MV-4-11 (cell line): Measurements from ENCODE around the gene BCAR3.
"Not testable (repeated sequence)": the region's sequence is repeated elsewhere in the genome, so short reads cannot be mapped to it uniquely, and the experiment has no call there.

Source experiments
- DNase-seq: peaks from one replicate; lab custom pipeline; 2025; lab: John Stamatoyannopoulos, UW

BCAR3 gene

DNA sequence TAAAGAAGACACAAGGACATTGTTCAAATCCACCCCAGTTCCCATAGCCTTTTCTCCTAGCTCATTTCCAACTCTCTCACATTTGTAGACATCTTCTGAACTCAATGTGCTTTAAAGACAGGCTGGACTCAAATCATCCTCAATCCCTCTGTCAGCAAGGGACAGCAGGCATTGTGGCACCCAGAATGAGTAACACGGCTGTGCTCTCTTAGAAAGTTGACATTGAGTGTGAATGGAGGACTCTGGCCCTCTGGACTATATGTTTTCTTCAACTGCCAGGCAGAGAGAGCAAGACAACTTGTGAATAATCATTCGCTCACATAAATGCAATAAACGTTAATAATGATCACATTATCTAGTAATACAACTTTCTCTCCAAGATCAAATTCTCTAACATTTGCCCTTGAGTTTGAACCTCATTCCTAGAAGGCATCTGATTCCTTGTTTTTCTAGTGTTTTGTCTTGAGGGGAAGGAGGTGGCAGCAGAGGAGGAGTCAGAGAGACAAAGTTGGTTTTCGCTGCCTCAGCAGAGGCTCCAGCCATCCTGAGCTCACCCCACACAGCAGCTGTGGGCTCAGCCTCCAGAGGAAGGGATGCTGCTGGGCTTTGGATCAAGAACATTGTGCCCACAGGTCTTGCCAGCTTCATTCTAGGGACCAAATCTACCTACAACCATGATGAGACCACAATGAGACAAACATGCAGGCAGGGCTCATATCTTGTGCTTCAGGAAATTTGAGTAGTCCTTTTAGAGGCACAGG lies 85.1 kb downstream of the BCAR3 start:
- DNase-seq: no peak

DNA sequence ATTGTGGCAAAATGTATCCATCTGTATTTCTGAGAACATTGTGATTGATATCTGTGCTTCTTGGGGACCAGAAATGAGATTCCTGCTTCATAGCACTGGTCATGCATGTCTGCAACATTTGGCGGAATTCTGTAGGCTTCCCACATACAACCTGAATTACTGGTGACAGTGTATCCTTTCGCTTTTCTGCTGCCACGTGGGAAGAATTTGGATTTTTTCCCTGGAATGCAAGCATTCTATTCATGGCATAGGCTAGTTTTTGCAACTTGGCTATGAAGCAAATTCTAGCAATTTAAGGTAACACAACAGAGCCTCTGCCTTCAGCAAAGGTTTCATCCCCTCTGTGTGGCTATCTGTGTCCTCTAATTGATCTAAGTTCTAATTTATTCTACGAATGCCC lies 85.9 kb downstream of the BCAR3 start:
- DNase-seq: no peak

DNA sequence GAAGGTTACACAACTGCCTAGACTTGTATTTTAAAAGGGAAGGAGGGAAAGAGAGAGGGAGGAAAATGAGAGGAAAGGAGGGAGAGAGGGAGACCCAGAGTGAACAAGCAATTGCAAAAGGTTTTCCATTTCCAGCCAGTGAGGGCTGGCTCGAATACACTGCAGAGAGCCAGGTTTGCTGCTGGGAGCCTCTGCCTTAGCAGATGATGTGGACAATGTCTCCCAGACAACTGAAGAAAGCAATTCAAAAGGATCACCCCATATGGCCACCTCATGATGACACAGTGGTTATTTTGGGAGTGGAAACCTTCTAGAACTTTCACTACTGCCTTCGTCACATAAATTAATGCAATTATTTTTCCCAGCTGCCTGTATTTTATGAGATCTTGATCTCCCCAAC lies 86.4 kb downstream of the BCAR3 start:
- DNase-seq: no peak

DNA sequence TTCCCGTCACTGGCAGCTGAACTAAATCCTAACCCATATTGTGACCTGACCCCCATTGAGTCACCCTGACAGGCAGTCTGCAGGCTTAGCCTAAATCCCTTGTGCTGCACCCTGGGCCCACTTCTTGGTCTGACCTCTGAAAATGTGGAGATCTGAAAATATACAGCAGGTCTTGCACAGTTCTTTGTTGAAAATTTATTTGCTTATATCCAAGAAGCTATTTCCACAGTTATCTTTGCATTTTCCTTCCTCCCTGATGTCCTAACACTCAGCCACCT lies 87.1 kb downstream of the BCAR3 start:
- DNase-seq: no peak

DNA sequence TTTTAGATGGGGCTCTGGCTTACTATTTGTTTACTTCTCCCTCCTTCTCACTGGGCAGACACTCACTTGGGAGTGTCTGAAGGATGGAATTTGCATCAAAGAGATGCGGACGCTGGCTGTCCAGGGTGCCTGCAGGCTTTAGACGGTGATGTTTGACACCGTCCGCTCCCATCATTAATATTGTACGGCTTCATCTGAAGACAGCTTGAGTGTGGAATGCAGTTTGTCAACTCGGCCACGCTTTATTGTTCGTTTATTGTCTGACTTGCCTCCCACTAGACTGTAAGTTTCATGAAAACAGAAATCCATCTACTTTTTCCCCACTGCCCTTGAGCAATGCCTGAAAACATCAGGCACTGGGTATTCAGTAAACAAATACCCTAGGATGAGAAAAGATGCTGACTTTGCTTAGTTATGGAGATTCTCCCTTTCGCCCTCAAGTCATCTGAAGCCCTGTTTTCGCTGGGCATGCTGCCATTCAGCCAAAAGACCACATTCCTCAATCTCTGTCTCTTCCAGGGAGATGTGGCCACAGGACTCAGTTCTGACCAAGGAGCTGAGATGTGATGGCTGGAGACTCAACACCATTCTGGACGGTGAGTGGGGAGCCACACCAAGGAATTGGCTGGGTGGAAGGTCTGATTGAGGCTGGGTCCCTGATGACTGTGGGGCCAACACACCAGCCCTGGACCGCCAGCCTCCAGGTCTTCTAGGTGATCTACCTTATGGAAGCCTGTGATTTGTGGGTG lies 87.6 kb downstream of the BCAR3 start:
- DNase-seq: no peak

DNA sequence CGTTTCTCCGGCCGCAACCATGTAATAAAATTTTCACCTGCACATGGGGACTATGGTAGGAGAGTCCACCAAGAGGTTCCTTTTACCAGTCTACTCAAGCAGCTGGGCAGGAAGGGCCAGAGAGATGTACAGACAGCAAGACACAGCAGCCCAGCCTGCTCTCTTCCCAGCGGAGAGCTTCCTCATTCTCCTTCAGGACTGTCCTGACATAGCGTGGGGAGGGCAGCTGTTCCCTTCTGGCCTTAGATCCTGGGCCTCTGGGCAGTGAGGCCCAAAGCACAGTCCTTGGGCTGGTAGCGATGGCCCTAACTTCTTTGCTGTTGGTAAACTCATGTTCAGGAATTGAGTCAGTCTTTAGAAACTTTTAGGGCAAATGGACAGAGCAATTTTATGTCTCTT lies 89.1 kb downstream of the BCAR3 start:
- no peak for DNase-seq

DNA sequence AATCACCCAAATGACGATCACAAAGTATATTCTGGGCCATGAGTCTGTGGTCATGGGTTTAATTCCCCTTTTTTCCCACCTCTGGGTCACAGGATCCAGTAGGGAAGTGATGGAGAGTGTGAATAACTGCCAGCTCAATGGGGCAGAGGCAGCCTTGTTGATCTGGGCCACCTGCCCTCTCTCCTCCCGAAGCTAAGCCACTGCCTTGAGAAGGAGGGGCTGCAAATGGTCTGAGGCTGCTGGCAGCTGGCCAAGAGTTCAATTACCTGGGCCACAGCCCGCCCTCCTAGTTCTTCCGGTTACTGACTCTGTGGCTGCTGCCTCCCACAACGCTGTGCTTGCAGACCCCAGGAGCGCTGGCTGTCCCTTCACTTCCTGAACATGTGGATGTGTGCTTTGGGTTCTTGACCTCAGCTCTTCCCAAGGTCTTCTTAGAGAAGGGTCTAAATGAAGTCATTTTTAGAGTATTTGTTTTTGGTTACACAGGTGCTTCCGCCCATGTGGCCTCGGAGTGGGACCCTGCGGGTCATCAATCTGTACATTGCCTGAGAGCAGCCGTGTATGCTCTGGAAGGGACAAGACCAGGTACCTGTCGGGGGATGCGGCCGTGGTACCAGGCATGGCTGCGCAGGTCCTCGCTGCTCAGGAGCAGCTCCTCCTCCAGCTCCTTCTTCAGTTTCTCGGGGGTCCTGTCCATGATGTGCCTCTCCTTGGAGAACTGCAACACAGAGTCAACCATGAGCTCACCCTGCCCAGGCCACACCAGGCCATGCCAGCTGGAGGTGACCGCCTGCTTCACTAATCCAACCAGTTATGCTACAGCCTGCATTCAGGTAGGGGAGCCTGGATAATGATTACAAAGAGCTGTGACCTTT lies 89.7 kb downstream of the BCAR3 start:
- DNase-seq: no peak

DNA sequence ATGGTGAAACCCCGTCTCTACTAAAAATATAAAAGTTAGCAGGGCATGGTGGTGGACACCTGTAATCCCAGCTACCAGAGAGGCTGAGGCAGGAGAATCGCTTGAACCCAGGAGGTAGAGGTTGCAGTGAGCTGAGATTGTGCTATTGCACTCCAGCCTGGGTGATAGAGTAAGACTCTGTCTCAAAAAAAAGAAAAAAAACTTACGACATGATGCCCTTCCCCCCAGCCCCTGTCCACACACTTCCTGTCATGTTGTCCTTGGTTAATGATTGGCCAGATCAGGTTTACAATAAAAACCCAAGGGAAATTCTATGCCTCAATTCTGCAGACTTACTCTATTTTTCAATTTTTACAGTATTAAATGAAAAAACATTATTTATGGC lies 90.4 kb downstream of the BCAR3 start:
- DNase-seq: not testable (repeated sequence)

DNA sequence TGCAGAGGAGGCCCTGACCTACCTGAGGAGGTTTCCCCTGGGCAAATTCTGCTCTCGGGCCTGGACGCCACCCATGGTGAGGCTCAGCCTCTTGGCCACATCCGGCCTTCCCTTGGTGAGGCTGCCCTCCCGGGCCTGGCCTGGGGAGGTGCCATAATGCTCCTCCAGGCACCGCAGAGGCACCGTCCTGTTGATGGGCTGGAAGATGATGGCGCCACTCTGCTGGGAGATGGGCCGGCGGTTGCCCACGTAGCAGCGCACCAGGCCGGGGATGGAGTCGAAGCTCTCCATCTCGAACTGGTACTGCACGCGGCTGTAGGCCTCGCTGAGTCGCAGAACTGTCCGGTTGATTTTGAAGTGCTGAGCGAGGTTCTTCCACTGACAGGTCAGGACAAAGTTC lies 92.7 kb downstream of the BCAR3 start:
- no peak for DNase-seq

DNA sequence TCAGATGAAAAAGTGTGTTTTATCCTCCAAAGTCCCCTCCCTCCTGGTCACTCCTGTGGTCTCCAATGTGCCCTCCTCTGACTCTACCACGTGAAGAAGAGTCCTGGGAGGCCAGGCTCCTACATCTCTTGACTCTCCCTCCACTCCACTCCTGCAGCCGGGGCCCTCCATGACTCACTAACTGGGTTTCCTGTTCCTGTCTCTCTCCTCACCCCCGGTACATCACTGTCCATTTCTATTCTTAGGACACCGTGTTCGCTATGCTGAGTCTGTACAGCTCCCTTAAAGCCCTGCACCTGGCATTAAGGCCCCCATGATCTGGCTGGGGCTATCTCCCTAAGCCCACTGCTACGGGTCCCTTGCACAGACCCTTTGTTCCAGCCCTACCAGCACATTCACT lies 93.4 kb downstream of the BCAR3 start:
- DNase-seq: peak; percentile 44

DNA sequence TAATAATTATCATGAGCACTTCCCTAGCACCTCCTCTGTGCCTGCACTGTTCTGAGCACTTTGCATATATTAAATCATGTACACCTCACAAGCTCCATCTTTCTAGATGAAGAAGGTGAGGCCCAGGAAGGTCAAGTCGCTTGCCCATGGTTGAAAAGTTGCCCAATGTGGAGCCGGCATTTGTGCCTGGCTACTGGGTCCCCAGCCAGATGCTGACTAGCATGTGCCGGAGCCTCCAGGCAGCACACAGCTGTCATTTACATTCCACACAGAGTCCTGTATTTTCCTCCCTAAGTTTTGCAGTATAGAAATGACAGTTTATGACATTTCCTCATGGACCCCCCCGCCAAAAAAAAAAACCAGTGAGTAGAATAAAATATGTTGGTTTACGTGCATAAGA lies 94.3 kb downstream of the BCAR3 start:
- DNase-seq: no peak

DNA sequence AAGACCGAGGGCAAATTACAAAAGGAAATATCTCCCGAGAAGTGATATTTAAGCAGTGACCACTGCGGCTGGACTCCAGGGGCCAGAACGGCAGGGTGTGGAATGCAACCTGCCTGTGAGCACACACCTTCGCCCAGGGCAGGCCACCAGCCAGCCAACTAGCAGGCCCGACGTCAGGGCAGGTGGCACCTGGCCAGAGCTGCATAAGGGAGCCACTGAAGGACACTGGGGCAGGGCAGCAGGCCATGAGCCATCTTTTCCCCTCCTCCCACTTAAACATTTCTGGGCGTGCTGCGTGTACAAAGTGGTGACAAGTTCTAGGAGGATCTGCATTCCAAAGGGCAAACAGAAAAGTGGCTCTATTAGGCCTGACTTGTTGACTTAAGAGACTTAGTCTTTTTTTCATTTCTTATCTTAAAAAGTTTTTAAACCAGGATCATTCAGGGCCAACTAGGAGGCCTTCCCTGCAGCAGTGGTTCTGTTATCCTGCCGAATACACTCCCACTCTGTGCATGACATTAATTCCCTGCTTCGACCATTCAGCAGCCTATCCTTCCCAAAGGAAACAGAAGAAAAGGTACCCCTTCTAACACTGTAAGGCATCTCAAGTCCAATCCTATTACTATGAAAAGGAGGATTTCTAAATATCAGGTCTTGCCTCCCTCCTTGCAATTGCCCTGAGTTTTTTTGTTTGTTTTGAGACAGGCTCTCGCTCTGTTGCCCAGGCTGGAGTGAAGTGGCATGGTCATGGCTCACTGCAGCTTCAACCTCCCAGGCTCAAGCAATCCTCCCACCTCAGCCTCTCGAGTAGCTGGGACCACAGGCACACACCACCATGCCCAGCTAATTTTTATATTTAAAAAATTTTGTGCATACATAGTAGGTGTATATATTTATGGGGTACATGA lies 96.3 kb downstream of the BCAR3 start:
- DNase-seq: no peak

DNA sequence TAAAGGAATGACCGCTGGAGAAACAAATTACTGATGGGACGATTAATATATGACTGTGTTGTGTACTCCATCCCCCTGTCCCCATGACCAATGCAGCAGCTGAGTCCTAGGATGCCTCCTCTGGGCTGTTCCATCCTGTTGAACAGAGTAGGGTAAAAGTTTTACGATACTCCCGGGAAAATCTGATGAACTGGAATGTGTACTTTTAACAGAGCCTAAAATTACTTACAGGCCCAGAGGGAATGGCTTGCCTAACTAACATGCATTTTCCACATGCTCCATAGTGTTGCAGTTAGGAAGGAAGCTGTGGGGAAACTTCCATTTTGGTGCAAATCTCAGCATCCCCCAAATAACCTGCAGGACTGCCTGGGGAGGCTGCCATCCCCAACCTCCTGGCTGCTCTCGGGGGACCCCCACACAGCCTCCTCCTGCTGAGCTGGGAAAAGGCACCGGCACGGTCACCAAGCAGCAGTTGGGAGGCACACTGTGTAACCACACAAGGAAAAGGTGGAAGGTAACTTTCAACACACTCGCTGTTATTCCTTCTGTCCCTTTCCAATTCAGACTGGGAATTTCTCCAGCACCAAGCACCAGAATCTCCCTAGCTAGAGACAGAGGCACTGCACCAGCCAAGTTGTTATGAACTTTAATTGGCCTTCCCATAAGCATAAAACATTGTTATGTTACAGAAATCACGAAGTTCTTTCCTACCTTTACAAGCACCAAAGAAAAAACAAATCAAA lies 97.2 kb downstream of the BCAR3 start:
- DNase-seq: no peak

DNA sequence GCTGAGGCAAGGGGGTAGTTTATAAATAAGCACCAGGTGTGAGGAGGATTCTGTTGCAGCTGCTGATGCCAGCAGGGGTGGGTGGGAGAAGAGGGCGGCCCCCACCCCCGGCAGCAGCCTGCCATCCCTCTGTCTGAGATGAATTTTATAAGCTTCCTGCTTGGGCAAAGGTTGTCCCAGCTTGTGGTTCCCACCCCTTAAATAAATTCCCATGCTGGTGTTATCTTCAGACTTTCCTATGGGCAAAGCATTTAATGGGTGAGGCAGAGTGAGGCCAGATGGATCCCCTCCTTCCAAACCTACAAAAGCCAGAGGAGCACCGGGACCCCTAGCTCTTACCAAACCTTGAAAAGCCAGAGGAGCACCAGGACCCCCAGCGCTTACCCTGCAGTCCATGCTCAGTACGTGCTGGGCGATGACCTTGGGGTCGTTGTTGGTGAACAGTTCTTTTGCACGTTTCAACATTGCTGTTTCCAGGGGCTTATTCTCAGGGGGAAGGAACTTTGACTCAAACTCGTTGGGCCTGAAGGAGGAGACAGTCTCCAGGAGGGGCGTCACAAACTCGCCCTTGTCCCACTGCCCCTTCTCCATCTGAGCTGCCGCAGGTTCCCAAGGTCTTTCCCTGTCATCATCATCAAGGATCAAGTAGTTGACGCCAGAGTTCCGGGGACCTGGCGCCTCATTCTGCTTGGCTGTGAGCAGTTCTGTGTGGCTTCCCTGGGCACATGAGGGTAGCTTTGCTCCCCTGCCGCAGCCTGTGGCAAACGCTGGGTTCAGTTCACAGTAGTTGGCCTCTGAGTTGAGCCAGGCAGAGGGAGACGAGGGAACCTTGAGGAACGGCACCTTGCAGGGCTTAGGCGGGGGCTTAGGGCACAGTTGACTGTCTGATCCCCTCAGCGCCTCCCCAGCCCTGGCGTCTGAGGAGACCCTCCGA lies 99.5 kb downstream of the BCAR3 start:
- no peak for DNase-seq

DNA sequence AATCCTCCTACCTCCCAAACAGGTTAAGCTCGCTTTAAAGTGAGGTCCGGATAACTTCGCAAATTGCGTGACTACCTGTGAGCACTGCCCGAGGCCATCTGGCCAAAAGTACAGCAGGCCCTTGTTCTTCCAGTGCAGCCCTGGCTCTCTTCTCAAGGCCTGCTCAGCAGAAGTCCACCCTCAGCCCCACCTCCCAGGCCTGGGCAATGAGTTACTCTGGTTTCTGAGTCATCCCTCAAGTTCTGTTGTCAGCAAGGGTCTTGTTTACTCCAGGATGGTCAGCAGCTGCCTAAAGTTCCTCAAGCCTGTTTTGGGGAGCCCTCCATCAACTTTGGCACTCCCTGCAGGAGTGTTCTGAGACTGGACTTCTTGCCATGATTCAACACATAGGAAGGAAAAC lies 101.7 kb downstream of the BCAR3 start:
- no peak for DNase-seq

DNA sequence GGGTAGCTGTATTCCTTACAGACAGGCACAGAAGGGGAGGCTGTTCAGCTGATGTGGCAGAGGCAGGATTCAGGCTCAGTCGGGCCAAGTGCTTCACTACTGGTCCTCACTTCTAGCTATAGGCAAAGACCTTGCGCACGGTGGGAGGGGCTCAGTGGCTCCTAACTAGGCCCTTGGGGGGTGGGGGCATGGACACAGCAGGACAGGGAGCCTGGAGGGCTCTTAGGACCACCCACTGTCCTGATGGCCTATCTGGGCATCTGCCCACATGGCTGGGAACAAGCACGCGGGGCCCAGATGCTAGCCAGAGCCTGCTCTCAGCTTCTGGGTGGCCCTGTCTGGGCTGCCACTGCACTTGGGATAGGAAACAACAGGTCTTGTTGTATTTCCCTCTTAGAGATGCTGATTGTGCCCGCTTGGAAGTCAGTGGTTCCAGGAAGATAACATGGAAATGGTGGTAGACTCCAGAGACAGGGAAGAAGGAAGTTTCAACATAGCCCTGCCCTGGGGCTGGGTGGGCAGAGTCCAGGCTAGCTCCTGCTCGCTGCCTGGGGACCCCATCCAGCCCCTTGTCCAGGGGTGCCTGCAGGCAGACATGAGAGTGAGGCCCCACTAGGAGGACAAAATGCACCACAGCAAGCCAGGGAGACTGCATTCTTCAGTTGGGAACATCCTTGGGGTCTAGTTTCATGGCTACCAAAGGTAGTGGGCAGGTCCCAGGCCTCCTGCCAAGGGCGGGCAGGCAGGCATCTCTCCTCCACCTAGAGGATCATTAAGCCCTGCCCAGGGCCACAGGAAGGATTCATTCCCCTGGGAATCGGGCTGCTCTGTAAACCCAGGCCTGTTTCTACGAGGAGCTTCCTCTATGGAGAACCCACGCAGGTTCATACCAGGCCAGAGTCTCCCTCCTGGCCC lies 102.5 kb downstream of the BCAR3 start:
- DNase-seq: no peak

DNA sequence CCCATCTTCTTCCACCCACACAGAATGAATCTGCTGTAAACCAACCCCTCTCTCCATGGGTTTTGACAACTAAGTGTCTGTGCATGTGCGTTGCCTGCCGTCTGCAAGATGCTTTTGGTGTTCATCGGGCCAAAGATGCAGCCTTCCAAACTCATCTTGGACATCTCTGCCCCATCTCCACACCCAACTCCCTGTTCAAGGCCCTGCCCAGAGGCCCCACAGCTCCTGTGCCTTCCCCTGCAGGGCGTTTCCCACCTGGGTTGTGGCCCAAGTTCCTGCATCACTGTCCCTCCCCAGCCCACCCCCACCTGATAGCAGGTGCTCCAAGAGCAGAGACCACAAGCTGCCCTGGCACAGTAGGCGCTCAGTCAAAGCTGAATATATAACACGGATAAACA lies 103.2 kb downstream of the BCAR3 start:
- no peak for DNase-seq

DNA sequence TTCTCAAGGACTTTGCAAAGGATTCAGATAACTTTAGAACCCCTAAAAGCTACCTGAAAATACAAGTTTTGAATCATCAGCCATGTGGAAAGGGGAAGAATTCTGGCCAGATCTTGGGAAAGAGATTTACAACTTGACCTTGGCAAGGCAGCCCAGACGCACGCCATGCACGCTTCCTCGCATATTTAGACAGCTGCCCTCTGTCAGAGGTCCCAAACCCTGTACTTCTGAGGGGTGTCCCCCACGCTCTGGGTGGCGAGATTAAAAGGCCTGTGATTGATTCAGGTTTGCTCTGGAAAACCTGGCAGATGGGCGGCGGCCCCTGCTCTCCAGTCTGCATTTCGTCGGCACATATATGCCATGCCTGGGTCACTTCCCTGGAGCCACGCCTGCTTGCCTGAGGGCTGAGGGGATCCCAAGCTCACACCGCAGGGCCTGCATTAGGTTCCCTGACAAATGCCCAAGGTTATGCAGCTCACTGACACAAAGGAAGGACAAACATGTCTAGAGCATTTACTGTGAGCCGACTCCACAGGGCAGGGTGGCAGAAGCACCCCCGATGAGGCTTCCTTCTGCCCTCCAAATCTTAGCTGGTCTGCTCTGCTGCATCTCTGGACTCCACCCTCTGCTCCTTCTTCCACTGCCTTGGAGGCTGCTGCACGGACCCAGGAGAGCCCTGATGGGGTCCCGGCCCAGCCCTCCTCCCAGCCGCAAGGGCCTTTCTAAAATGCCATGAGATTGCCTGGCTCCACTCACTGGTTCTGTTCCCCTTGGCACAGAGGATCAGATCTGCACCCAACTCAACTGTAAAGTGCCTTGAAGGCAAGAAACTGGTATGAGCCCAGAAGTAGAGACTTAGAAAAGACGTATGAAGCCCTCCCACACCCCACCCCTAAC lies 103.9 kb downstream of the BCAR3 start:
- no peak for DNase-seq
